Neuronal stem cell (in vitro differentiated cells): ENCODE results near the gene KLK6.

Source experiments
- DNase-seq: peaks from one replicate; pipeline ENCODE4 v3.0.0-alpha.2; 2013; ENCODE audit warnings: low spot score
- H2AFZ ChIP-seq: one replicate; pipeline ENCODE4 v1.6.1; 2013; ENCODE audit warnings: mild to moderate bottlenecking, low read length, inconsistent platforms
- H2AK5ac ChIP-seq: 2 replicates; pipeline ENCODE4 v1.6.1; 2013; ENCODE audit warnings: low read depth, mild to moderate bottlenecking, inconsistent platforms, low read length, moderate library complexity, mixed read lengths
- H2BK120ac ChIP-seq: 2 replicates; pipeline ENCODE4 v1.6.1; 2013; ENCODE audit warnings: low read depth, mild to moderate bottlenecking, inconsistent platforms, low read length, moderate library complexity, mixed read lengths
- H2BK12ac ChIP-seq: one replicate; pipeline ENCODE4 v1.6.1; 2013; ENCODE audit warnings: low read length, inconsistent platforms
- H2BK15ac ChIP-seq: 2 replicates; pipeline ENCODE4 v1.6.1; 2013; ENCODE audit warnings: mild to moderate bottlenecking, low read length, inconsistent platforms, mixed read lengths
- H2BK5ac ChIP-seq: one replicate; pipeline ENCODE4 v1.6.1; 2013; ENCODE audit warnings: inconsistent platforms, mild to moderate bottlenecking, low read length, moderate library complexity
- H3K14ac ChIP-seq: one replicate; pipeline ENCODE4 v1.6.1; 2013; ENCODE audit warnings: low read length, inconsistent platforms
- H3K18ac ChIP-seq: 2 replicates; pipeline ENCODE4 v1.6.1; 2013; ENCODE audit warnings: low read length, inconsistent platforms
- H3K23ac ChIP-seq: 2 replicates; pipeline ENCODE4 v1.6.1; 2013; ENCODE audit warnings: low read depth, mild to moderate bottlenecking, mixed read lengths, low read length, inconsistent platforms; ENCODE audit not compliant: poor library complexity
- H3K27ac ChIP-seq: replicated peaks from 3 replicates; pipeline ENCODE4 v1.5.1; 2013; ENCODE audit warnings: low read length, inconsistent platforms
- H3K27me3 ChIP-seq, 3 experiments: 2 replicates each; pipeline ENCODE4 v1.6.1; 2013; ENCODE audit warnings: low read length in 3 of 3, mild to moderate bottlenecking in 2 of 3, inconsistent platforms in 1 of 3, low read depth in 1 of 3, mixed read lengths in 1 of 3, moderate library complexity in 1 of 3; ENCODE audit not compliant: control insufficient read depth in 3 of 3, insufficient read depth in 3 of 3
- H3K36me3 ChIP-seq, 2 donors: replicated peaks in 1 of 2; 2 replicates each; pipeline ENCODE4 v1.6.1; 2013; ENCODE audit warnings: low read length in 2 of 2; ENCODE audit not compliant: control insufficient read depth in 2 of 2, insufficient read depth in 2 of 2
- H3K4ac ChIP-seq: 2 replicates; pipeline ENCODE4 v1.6.1; 2013; ENCODE audit warnings: inconsistent platforms, mild to moderate bottlenecking, low read length, moderate library complexity
- H3K4me1 ChIP-seq, 2 donors: 1 replicate in 1 of 2; 2 replicates in 1 of 2; pipeline ENCODE4 v1.6.1; 2013; ENCODE audit warnings: low read length in 2 of 2, low read depth in 1 of 2; ENCODE audit not compliant: control insufficient read depth in 2 of 2, insufficient read depth in 1 of 2
- H3K4me2 ChIP-seq: one replicate; pipeline ENCODE4 v1.6.1; 2013; ENCODE audit warnings: mild to moderate bottlenecking, low read length, inconsistent platforms; ENCODE audit not compliant: insufficient read depth, poor library complexity, severe bottlenecking
- H3K4me3 ChIP-seq, 2 donors: 2 replicates each; pipeline ENCODE4 v1.5.1; 2013; ENCODE audit warnings: low read length in 2 of 2, mild to moderate bottlenecking in 2 of 2, inconsistent platforms in 1 of 2, moderate library complexity in 1 of 2
- H3K79me1 ChIP-seq: one replicate; pipeline ENCODE4 v1.6.1; 2013; ENCODE audit warnings: low read depth, mild to moderate bottlenecking, inconsistent platforms, low read length, moderate library complexity
- H3K9ac ChIP-seq: one replicate; pipeline ENCODE4 v1.6.1; 2013; ENCODE audit warnings: mild to moderate bottlenecking, low read depth, low read length, inconsistent platforms; ENCODE audit not compliant: poor library complexity
- H3K9me3 ChIP-seq, 2 donors: replicated peaks in 1 of 2; 2 replicates each; pipeline versions ENCODE3 to v1.6.1; 2013; ENCODE audit warnings: low read length in 2 of 2, mild to moderate bottlenecking in 2 of 2, inconsistent platforms in 1 of 2, low read depth in 1 of 2, mixed read lengths in 1 of 2, moderate library complexity in 1 of 2; ENCODE audit not compliant: control insufficient read depth in 2 of 2, insufficient read depth in 1 of 2
- H4K8ac ChIP-seq: one replicate; pipeline ENCODE4 v1.6.1; 2013; ENCODE audit warnings: low read depth, mild to moderate bottlenecking, inconsistent platforms, low read length, moderate library complexity
- H4K91ac ChIP-seq: one replicate; pipeline ENCODE4 v1.6.1; 2013; ENCODE audit warnings: low read length, low read depth, mild to moderate bottlenecking, inconsistent platforms; ENCODE audit not compliant: poor library complexity
- WGBS, 2 donors: extraction: QIAGEN DNeasy Blood & Tissue Kit; methylation state at CpG; one replicate each; pipeline ENCODE4 v1.1.7; 2013; ENCODE audit warnings: missing lambda C conversion rate in 2 of 2, mixed read lengths in 1 of 2; ENCODE audit not compliant: insufficient read length in 2 of 2, insufficient replicate concordance in 1 of 2; ENCODE audit errors: extremely low coverage in 2 of 2; 5-methylcytosine and 5-hydroxymethylcytosine counted together

Gene KLK6

DNA sequence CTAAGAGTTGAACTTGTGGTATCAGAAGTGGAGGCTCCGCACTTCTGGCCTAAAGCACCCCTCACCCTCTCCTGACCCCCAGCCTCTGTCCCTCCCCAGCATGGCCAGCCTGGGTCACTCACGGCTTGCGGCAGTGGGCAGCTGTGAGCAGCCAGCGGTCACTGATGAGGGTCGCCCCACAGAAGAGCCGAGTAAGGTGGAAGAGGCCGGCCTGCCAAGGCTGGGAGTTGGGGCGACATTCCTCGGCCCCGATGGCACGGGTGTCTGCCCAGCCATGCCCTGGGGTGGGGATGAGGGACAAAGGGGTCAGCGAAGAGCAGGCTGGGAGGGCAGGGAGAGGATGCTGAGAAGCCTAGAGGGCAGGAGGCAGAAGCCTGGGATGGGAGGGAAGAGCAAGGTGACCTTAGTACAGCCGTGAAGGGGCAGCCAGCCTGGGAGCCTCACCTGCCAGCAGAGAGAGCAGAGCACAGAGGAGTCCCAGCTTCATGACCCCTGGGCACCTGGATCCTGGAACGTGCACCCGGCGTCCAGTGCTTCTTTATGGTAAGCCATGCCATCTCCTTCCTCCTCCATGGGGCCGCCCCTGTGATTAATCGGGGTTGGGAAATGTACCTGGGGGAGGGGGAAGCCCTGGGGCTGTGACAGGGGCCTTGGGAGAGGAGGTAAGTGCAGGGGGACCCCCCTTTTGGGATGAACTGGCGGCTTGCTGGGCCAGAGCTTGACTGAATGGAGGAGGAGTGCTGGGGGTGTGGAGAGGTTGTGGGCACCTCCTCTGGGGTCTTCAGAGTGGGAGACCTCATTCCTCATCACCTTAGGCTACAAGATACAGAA is 39.9 kb upstream of the KLK6 start:
- Histone ChIP-seq H2BK12ac (no peak overlapping the region), H2AFZ (no peak overlapping the region), H2BK5ac (no peak overlapping the region), H3K4me3 (no peak overlapping the region), H3K9ac (peak overlapping the region; percentile 15), H3K18ac (peak overlapping the region; percentile 60), H3K36me3 (no peaks in the 10 kb centered on the region), H4K8ac (no peak overlapping the region), H2AK5ac (peak overlapping the region; percentile 63), H3K14ac (peak overlapping the region; percentile 95), H2BK15ac (peak overlapping the region; percentile 75), H3K4me1 (no peaks in the 10 kb centered on the region), H3K9me3 (no peaks in the 10 kb centered on the region), H3K4ac (no peak overlapping the region), H3K27me3 (peaks cover 0 to 18% (median 0%) of the 10 kb centered on the region in 3 experiments), H2BK120ac (peak overlapping the region; percentile 68), H3K27ac (no peak overlapping the region), H3K79me1 (no peaks in the 10 kb centered on the region), H4K91ac (no peak overlapping the region), H3K23ac (peak overlapping the region; percentile 50), H3K4me2 (no peak overlapping the region)
- WGBS, 2 donors = no CpG with 5 or more reads among the region's 19 CpGs
- DNase-seq = no peak

DNA sequence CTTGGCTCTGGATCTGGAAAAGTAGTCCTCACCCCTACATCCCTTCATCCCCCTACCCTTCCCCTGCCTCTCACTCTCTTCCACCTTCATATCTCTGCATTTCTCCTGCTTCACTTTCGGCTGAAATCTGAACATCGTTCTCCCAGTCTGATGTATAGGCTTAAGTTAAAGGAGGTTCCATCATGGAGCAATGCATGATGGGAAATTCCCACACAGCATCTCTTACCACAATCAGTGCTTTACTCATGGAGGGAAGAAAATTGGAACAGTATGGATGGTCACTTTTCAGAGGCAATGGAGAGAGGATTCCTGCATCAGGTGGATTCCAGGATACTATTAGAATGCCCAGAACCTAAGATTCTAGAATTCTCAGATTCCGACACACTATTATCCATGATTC is 38.1 kb upstream of the KLK6 start:
- H3K23ac ChIP-seq = no peak overlapping the region
- H4K91ac ChIP-seq = no peak overlapping the region
- H3K4me2 ChIP-seq = no peak overlapping the region
- no peak overlapping the region for H2AFZ ChIP-seq
- H2BK5ac ChIP-seq = no peak overlapping the region
- no peak overlapping the region for H2AK5ac ChIP-seq
- WGBS, 2 donors = no CpG with 5 or more reads among the region's 3 CpGs
- DNase-seq = no peak
- H3K14ac ChIP-seq = no peak overlapping the region
- H3K27me3 ChIP-seq = peaks cover 0 to 18% (median 0%) of the 10 kb centered on the region in 3 experiments
- no peak overlapping the region for H3K27ac ChIP-seq
- H3K18ac ChIP-seq = no peak overlapping the region
- no peak overlapping the region for H2BK120ac ChIP-seq
- no peak overlapping the region for H2BK12ac ChIP-seq
- no peaks in the 10 kb centered on the region for H3K79me1 ChIP-seq
- no peaks in the 10 kb centered on the region for H3K4me1 ChIP-seq
- H4K8ac ChIP-seq = no peak overlapping the region
- no peak overlapping the region for H2BK15ac ChIP-seq
- H3K4me3 ChIP-seq = no peak overlapping the region
- no peak overlapping the region for H3K4ac ChIP-seq
- no peaks in the 10 kb centered on the region for H3K9me3 ChIP-seq
- no peaks in the 10 kb centered on the region for H3K36me3 ChIP-seq
- H3K9ac ChIP-seq = no peak overlapping the region

DNA sequence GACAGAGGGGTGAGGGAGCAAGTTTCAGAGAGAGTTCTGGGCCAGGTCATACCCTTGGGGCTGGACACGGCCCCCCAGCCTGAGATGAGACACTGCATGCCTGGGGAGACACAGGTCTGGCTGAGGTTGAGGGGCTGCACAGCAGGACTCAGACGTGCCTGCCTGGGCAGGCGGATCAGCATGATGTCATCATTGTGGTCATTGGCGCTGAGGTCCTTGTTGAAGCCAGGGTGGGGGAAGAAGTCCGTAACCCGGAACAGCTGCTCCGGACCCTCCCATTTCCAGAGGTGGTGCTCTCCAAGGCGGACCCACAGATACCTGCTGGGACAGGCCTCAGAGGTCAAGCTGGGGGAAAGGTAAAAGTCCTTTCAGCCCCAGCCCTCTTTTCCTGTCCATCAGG is 37.0 kb upstream of the KLK6 start:
- Histone ChIP-seq H2BK5ac (peak overlapping the region; percentile 59), H3K14ac (peak overlapping the region; percentile 67), H2BK120ac (no peak overlapping the region), H2BK12ac (peak overlapping the region; percentile 81), H3K4me1 (peaks cover 0 to 4% of the 10 kb centered on the region in 2 donors), H3K9me3 (no peaks in the 10 kb centered on the region), H3K18ac (peak overlapping the region; percentile 83), H3K4ac (no peak overlapping the region), H2AFZ (no peak overlapping the region), H3K23ac (no peak overlapping the region), H3K36me3 (no peaks in the 10 kb centered on the region), H3K4me3 (no peak overlapping the region), H3K79me1 (no peaks in the 10 kb centered on the region), H4K91ac (no peak overlapping the region), H2AK5ac (peak overlapping the region; percentile 86), H3K27ac (no peak overlapping the region), H2BK15ac (no peak overlapping the region), H3K27me3 (peaks cover 0 to 18% (median 0%) of the 10 kb centered on the region in 3 experiments), H3K9ac (no peak overlapping the region), H4K8ac (no peak overlapping the region), H3K4me2 (no peak overlapping the region)
- DNase-seq = no peak
- WGBS, 2 donors = no CpG with 5 or more reads among the region's 8 CpGs

DNA sequence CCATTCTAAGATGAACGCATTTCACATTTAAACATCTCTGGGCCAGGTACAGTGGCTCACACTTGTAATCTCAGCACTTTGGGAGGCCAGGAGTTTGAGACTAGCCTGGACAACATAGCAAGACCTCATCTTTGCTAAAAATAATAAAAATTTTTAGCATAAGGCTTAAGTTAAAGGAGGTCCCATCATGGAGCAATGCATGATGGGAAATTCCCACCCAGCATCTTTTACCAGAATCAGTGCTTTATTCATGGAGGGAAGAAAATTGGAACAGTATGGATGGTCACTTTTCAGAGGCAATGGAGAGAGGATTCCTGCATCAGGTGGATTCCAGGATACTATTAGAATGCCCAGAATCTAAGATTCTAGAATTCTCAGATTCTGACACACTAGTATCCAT is 35.9 kb upstream of the KLK6 start:
- H4K91ac ChIP-seq = no peak overlapping the region
- H3K4me3 ChIP-seq = no peak overlapping the region
- no peak overlapping the region for H3K4ac ChIP-seq
- H2AFZ ChIP-seq = no peak overlapping the region
- H3K79me1 ChIP-seq = no peaks in the 10 kb centered on the region
- no peak overlapping the region for H3K27ac ChIP-seq
- H2BK15ac ChIP-seq = no peak overlapping the region
- H3K27me3 ChIP-seq = peaks cover 0 to 18% (median 0%) of the 10 kb centered on the region in 3 experiments
- H3K18ac ChIP-seq = no peak overlapping the region
- no peak overlapping the region for H2AK5ac ChIP-seq
- no peaks in the 10 kb centered on the region for H3K9me3 ChIP-seq
- peaks cover 0 to 8% of the 10 kb centered on the region in 2 donors for H3K4me1 ChIP-seq
- no peak overlapping the region for H2BK120ac ChIP-seq
- DNase-seq = no peak
- WGBS, 2 donors = no CpG with 5 or more reads among the region's 1 CpG
- H3K9ac ChIP-seq = no peak overlapping the region
- H3K14ac ChIP-seq = no peak overlapping the region
- H3K4me2 ChIP-seq = no peak overlapping the region
- no peak overlapping the region for H2BK12ac ChIP-seq
- no peaks in the 10 kb centered on the region for H3K36me3 ChIP-seq
- H3K23ac ChIP-seq = no peak overlapping the region
- no peak overlapping the region for H2BK5ac ChIP-seq
- H4K8ac ChIP-seq = no peak overlapping the region
